ENCODE measurements around the gene PRTG.
"Not testable (repeated sequence)": the region's sequence is repeated elsewhere in the genome, so short reads cannot be mapped to it uniquely, and the experiment has no call there.

PRTG gene, protein sequence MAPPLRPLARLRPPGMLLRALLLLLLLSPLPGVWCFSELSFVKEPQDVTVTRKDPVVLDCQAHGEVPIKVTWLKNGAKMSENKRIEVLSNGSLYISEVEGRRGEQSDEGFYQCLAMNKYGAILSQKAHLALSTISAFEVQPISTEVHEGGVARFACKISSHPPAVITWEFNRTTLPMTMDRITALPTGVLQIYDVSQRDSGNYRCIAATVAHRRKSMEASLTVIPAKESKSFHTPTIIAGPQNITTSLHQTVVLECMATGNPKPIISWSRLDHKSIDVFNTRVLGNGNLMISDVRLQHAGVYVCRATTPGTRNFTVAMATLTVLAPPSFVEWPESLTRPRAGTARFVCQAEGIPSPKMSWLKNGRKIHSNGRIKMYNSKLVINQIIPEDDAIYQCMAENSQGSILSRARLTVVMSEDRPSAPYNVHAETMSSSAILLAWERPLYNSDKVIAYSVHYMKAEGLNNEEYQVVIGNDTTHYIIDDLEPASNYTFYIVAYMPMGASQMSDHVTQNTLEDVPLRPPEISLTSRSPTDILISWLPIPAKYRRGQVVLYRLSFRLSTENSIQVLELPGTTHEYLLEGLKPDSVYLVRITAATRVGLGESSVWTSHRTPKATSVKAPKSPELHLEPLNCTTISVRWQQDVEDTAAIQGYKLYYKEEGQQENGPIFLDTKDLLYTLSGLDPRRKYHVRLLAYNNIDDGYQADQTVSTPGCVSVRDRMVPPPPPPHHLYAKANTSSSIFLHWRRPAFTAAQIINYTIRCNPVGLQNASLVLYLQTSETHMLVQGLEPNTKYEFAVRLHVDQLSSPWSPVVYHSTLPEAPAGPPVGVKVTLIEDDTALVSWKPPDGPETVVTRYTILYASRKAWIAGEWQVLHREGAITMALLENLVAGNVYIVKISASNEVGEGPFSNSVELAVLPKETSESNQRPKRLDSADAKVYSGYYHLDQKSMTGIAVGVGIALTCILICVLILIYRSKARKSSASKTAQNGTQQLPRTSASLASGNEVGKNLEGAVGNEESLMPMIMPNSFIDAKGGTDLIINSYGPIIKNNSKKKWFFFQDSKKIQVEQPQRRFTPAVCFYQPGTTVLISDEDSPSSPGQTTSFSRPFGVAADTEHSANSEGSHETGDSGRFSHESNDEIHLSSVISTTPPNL

DNA sequence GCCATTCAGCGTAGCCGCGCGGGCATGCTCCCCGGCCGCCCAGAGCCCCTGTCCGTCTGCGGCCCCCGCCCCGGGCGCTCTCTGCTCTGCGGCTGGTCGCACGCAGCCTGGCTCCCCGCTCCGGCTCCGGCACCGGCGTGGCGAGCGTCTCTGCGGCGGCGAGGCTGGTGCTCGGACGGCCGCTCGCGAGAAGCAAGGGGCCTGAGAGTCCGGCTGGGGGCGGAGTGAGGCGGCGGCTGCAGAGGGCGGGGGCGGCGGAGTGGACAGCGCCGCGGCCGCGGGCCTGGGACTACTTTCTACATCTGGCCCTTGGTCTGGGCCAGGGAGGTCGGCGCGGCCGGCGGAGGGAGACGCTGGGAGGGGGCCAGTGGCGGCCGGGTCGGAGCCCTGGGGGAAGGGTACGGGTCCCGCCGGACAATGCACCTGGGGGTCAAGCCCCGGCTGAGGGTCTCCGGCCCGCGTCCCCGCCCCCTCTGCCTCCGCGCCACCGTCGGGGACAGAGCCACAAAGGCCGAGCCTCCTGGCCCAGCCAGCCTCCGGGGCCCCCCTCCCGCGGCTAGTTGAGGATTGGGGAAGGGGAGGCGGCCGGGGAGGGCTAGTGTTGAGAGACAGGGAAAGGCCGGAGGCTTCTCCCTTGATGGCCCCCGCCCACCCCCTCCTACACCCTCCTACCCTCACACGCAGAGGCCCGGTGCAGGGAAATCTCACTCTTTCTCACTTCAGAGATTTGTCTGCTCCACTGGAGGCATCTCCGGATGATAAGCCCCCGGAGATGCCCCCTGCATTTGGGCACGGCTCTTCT is at the start of gene PRTG:
TSS of gene PRTG (minus strand) at position 226 of the 802 bp plus-strand sequence. CDS start at position 5, 221 bp downstream.
- TF ChIP-seq, protein P1, sequence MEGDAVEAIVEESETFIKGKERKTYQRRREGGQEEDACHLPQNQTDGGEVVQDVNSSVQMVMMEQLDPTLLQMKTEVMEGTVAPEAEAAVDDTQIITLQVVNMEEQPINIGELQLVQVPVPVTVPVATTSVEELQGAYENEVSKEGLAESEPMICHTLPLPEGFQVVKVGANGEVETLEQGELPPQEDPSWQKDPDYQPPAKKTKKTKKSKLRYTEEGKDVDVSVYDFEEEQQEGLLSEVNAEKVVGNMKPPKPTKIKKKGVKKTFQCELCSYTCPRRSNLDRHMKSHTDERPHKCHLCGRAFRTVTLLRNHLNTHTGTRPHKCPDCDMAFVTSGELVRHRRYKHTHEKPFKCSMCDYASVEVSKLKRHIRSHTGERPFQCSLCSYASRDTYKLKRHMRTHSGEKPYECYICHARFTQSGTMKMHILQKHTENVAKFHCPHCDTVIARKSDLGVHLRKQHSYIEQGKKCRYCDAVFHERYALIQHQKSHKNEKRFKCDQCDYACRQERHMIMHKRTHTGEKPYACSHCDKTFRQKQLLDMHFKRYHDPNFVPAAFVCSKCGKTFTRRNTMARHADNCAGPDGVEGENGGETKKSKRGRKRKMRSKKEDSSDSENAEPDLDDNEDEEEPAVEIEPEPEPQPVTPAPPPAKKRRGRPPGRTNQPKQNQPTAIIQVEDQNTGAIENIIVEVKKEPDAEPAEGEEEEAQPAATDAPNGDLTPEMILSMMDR (IDR thresholded peaks at IDR 0.05; ENCODE audit: insufficient read depth, low read depth, low read length, missing control alignments): no peak
- peak; percentile 6 for DNase-seq (ENCODE audit: low read depth)
- H3K4me3 ChIP-seq (ENCODE audit: low read length): peak within 1 kb of the TSS; percentile 30

DNA sequence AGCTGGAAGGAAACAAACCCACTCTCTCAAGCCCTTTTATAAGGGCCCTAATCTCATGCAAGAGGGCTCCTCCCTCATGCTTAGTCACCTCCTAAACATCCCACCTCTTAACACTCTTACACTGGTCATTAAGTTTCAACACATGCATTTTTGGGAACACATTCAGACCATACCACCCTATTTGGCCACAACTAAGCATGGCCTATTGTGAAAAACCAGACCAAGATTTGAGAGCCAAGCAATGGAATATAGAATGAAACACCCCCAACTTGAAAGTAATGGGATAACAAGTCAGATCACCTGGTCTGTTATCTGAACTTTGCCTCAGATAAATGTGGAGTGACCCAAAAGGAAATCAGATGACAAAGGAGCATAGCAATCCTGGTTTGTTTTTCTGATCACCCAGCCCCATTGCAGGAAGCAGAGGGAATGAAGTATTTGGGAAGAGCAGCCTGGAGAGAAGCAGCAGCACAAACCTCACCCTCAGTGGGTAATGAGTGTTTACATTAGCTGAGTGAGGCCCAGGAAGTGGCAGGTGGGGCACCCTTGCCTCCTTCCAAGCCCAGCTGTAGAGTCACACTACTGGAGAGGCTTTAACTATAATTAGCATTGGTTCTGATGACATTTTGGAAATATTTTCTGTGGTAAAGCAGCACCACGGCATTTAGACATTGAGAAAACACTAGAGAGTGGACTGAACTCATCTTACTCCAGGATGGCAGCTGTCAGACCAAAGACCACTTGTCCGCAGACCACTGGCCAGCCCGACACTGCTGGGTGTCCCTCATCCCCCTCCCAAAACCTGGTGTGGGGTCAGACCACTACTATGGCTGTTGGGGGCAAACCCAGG is 48.8 kb upstream of the PRTG start:
- no peak overlapping the region for H3K4me3 ChIP-seq (ENCODE audit: low read length)
- DNase-seq (ENCODE audit: low read depth): peak; percentile 67
- TF ChIP-seq, protein P1 (IDR thresholded peaks at IDR 0.05; ENCODE audit: insufficient read depth, low read depth, low read length, missing control alignments): no peak

DNA sequence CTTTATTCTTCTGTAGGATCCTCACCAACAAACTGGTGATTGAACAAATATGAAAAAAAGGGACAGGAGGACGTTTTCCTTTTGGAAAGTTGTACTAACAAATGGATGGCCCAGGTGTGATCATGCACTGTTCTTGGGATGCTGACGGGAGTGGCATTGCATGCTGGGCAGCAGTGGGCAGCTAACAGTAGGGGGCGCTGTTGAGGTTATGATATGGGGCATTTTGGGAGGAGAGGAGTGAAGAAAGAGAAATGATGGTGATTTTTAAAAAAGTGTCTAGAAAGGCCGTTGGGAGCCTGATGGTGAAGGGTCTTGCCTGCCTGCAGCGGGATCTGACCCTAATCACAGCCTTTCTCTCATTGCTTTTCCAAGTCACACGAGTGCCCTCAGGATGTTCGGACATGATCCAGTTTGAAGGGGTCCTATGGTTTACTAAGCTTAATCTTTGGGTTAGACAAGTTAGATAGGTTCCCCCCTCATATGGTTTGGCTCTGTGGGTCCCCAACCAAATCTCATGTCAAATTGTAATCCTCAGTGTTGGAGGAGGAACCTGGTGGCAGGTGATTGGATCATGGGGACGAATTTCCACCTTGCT is 46.2 kb upstream of the PRTG start:
- DNase-seq (ENCODE audit: low read depth): peak; percentile 6
- no peak overlapping the region for H3K4me3 ChIP-seq (ENCODE audit: low read length)
- TF ChIP-seq, protein P1 (IDR thresholded peaks at IDR 0.05; ENCODE audit: insufficient read depth, low read depth, low read length, missing control alignments): peak; percentile 43

DNA sequence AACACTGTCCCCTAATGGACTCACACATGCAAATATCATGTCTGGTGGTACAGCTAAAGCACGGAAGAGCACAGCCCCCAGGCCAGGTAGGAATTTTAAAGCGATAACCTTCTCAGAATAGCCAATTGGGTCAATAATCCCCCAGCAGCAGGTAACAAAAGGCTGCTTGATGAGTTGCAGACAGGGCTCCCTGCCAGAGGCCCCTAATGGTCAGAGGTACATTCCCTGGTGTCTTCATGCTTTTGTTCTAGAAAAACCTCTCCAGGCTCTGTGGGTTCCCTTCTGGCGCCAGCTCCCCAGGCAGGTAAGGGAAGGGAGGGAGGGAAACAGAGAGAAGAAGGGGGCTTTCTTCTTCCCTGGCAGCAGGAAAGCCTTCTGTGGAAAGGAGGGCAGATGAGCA is 43.4 kb upstream of the PRTG start:
- H3K4me3 ChIP-seq (ENCODE audit: low read length): no peak overlapping the region

DNA sequence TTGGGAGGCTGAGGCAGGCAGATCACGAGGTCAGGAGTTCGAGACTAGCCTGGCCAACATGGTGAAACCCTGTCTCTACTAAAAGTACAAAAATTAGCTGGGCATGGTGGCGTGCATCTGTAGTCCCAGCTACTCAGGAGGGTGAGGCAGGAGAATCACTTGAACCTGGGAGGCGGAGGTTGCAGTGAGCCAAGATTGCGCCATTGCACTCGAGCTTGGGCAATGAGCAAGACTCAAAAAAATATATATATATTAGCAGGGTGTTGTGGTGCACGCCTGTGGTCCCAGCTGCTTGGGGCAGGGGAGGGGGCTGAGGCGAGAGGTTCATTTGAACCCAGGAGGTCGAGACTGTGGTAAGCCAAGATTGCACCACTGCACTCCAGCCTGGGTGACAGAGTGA is 42.6 kb upstream of the PRTG start:
- not testable (repeated sequence) for H3K4me3 ChIP-seq (ENCODE audit: low read length); DNase-seq (ENCODE audit: low read depth)

More for the DNA sequence above, 43.4 kb upstream of the PRTG start:
- TF ChIP-seq, protein P1 (IDR thresholded peaks at IDR 0.05; ENCODE audit: insufficient read depth, low read depth, low read length, missing control alignments): no peak
- DNase-seq (ENCODE audit: low read depth): no peak

DNA sequence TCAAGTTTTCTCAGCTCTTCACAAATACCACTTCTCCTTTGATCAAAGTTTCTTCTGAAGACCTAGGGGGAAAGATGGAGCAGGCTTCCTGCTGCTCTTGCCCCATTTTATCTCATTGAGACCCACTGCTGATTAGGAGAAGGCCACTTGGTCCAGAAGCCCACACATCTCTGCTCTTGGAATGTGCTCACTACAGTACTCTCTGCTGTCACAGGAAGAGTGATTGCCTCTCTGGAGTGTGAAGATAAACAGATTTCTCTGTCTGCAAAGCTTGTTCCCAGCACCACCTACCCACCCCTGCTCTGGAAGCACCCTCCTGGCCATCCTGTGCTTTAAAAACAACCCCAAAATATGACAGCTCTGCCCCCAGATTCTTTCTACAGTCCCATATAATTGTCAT is 41.3 kb upstream of the PRTG start:
- DNase-seq (ENCODE audit: low read depth): no peak
- H3K4me3 ChIP-seq (ENCODE audit: low read length): no peak overlapping the region
- TF ChIP-seq, protein P1 (IDR thresholded peaks at IDR 0.05; ENCODE audit: insufficient read depth, low read depth, low read length, missing control alignments): no peak

Data from epithelial cell of esophagus (primary cell).